Breast epithelium (tissue), 4 donors: Measurements from ENCODE around the gene GAK. TPM values are rescaled to one million over a fixed set of nuclear protein-coding genes. Genes with fewer than 3 reads are reported as not detected.

Experiments
- DNase-seq, 2 donors: peaks; one replicate each; pipeline ENCODE4 v3.0.0-alpha.2; 2019; ENCODE audit warnings: low spot score in 2 of 2
- H3K27ac ChIP-seq, 2 donors: fragments of 200-600 bp; sonication (generic) in 1 of 2; one replicate each; pipeline ENCODE4 v1.5.1; 2016 to 2019; ENCODE audit warnings: mild to moderate bottlenecking in 1 of 2
- H3K27me3 ChIP-seq, 2 donors: fragments of 200-600 bp; sonication (generic) in 1 of 2; one replicate each; pipeline versions ENCODE4 v1.5.1 to v1.6.0; 2017 to 2019; ENCODE audit warnings: control low read depth in 1 of 2, mild to moderate bottlenecking in 1 of 2
- H3K36me3 ChIP-seq: fragments of 200-600 bp; one replicate; pipeline ENCODE4 v1.5.1; 2019
- H3K4me1 ChIP-seq, 2 donors: fragments of 200-600 bp; sonication (generic); one replicate each; pipeline ENCODE4 v1.5.1; 2016 to 2019; ENCODE audit warnings: control low read depth in 1 of 2
- H3K4me3 ChIP-seq, 3 donors: fragments of 200-600 bp; sonication (generic); 1 replicate in 2 of 3; 2 replicates in 1 of 3; pipeline ENCODE4 v1.5.1; 2016 to 2019; ENCODE audit warnings: mild to moderate bottlenecking in 3 of 3, moderate library complexity in 2 of 3
- H3K9me3 ChIP-seq, 2 donors: fragments of 200-600 bp; sonication (generic) in 1 of 2; one replicate each; pipeline ENCODE4 v1.5.1; 2016 to 2019; ENCODE audit warnings: control low read depth in 1 of 2
- CTCF ChIP-seq, 3 donors: fragments of 450-650 bp; IDR thresholded peaks; one replicate each; pipeline ENCODE4 v1.5.1; 2016 to 2017; ENCODE audit warnings: antibody characterized with exemption in 3 of 3, mild to moderate bottlenecking in 3 of 3, moderate library complexity in 3 of 3
- POLR2A ChIP-seq: fragments of 450-650 bp; IDR thresholded peaks from one replicate; pipeline ENCODE4 v1.6.1; 2016; ENCODE audit warnings: antibody characterized with exemption, mild to moderate bottlenecking, moderate library complexity
- POLR2AphosphoS5 ChIP-seq, 3 donors: sonication (generic); formaldehyde crosslinking; IDR thresholded peaks; one replicate each; pipeline ENCODE4 v1.6.1; 2017; ENCODE audit warnings: antibody characterized with exemption in 3 of 3
- intact Hi-C: fragments of 100-400 bp; cut with DNase I; formaldehyde crosslinking; loops from one replicate; pipeline ENCODE4 v1.15.1; 2023; ENCODE audit warnings: low total_unique reads
- total RNA-seq, 3 donors: library from RNA; depleted of rRNA; stranded (reverse); fragments of >200 nt; gene quantifications; one replicate each; pipeline ENCODE4 v1.1.0, GENCODE V29; 2016

Gene GAK
- total RNA-seq, 3 donors from 2014 or later = 76.2 to 95.7 (median 81.9) TPM

GRCh38 chr4:911871-912490, 20.1 kb downstream of the GAK start:
- peak overlapping the region; percentile 86 to 91 for H3K27ac ChIP-seq
- intact Hi-C loops = no loop called here

GRCh38 chr4:911221-911751, 20.8 kb downstream of the GAK start:
- TF ChIP-seq CTCF (IDR thresholded peaks at IDR 0.05) (no peak), POLR2A (no peak), POLR2AphosphoS5 (IDR thresholded peaks at IDR 0.05) (no peak)
- DNase-seq = no peak
- Histone ChIP-seq H3K27me3 (no peaks in the 10 kb centered on the region), H3K36me3 (no peaks in the 10 kb centered on the region), H3K4me3 (no peak overlapping the region), H3K9me3 (no peaks in the 10 kb centered on the region), H3K27ac (peak overlapping the region in 1 of 2 donors; percentile 91), H3K4me1 (no peaks in the 10 kb centered on the region)
- intact Hi-C loops = no loop called here

More at GRCh38 chr4:911871-912490, 20.1 kb downstream of the GAK start:
- no peaks in the 10 kb centered on the region for H3K36me3 ChIP-seq
- no peak for TF ChIP-seq POLR2A
- TF ChIP-seq POLR2AphosphoS5 (IDR thresholded peaks at IDR 0.05) = no peak
- TF ChIP-seq CTCF (IDR thresholded peaks at IDR 0.05) = no peak
- H3K4me1 ChIP-seq = no peaks in the 10 kb centered on the region
- DNase-seq = no peak
- H3K27me3 ChIP-seq = no peaks in the 10 kb centered on the region
- H3K9me3 ChIP-seq = no peaks in the 10 kb centered on the region
- H3K4me3 ChIP-seq = no peak overlapping the region

DNA sequence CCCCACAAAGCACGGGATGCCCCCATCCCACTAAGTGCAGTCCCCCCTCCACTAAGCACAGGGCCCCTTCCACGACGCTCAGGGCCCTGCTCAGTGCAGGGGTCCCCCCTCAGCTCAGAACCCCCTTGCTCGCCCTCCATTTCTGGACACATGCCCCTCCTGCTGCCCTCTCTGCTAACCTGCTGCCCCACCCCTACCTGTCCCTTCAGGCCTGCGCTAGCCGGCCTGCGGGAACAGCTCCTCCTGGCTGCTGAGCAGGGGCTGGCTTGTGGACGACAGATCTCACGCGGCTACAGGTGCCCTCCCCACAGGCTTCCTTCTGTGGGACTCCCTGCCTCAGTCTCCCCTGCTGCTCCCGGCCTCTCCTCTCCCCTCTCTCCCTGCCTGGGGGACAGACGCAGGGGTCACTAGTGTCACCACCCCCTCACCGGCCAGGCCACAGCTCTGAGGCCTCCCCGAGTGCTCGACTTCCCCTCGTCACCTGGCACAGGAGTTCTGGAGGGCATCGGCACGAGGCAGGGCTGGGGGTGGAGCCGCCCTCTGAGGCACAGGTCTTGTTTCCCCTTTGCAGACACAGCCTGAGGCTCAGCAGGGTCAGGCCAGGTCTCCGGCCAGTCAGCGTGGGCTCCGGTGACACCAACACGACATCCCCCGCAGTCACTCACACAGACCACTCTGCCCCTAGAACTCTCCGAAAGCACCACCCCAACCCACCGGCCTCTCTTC, 21.6 kb downstream of the GAK start:
- Histone ChIP-seq H3K27me3 (no peaks in the 10 kb centered on the region), H3K9me3 (no peaks in the 10 kb centered on the region), H3K36me3 (no peaks in the 10 kb centered on the region), H3K27ac (no peak overlapping the region), H3K4me1 (no peaks in the 10 kb centered on the region), H3K4me3 (no peak overlapping the region)
- intact Hi-C loops = no loop called here
- DNase-seq = no peak
- TF ChIP-seq POLR2A (no peak), CTCF (IDR thresholded peaks at IDR 0.05) (no peak), POLR2AphosphoS5 (IDR thresholded peaks at IDR 0.05) (no peak)

GRCh38 chr4:909821-910220, 22.3 kb downstream of the GAK start:
- no peak for DNase-seq
- Histone ChIP-seq H3K4me3 (no peak overlapping the region), H3K9me3 (no peaks in the 10 kb centered on the region), H3K27ac (no peak overlapping the region), H3K36me3 (no peaks in the 10 kb centered on the region), H3K4me1 (no peaks in the 10 kb centered on the region), H3K27me3 (no peaks in the 10 kb centered on the region)
- intact Hi-C loops = no loop called here
- TF ChIP-seq CTCF (IDR thresholded peaks at IDR 0.05) = no peak
- TF ChIP-seq POLR2A = no peak
- TF ChIP-seq POLR2AphosphoS5 (IDR thresholded peaks at IDR 0.05) = no peak

DNA sequence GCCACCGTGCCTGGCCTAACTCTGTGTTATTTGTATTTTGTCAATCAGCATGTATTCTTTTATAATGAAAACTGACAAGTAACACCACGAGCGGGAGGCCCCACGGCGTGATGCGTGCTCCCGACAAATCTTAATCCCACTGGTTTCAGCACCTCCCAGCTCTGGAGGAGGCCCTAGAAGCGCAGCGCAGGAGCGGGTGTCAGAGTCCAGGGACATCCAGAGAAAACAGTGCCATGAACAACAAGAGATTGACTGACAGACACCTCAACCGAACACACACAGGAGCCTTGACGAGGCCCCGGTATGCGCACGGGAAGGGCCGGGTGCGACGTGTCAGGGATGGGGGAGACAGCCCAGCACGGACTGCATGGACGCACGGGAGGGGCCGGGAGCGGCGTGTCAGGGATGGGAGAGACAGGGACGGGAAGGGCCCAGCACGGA, 23.0 kb downstream of the GAK start:
- Histone ChIP-seq H3K4me1 (no peaks in the 10 kb centered on the region), H3K9me3 (no peaks in the 10 kb centered on the region), H3K27ac (no peak overlapping the region), H3K36me3 (no peaks in the 10 kb centered on the region), H3K27me3 (no peaks in the 10 kb centered on the region), H3K4me3 (no peak overlapping the region)
- TF ChIP-seq POLR2AphosphoS5 (IDR thresholded peaks at IDR 0.05) = no peak
- no peak for TF ChIP-seq POLR2A
- TF ChIP-seq CTCF (IDR thresholded peaks at IDR 0.05) = no peak
- no peak for DNase-seq
- intact Hi-C loops = no loop called here
